HepG2 (cell line): Measurements from ENCODE around the gene DEPDC5. TPM values are rescaled to one million over a fixed set of nuclear protein-coding genes. Genes with fewer than 3 reads are reported as not detected.

Experiments used
- ATM ChIP-seq: fragments of 450-650 bp; IDR thresholded peaks from 2 replicates; pipeline ENCODE4 v1.7.1; 2017; ENCODE audit warnings: mild to moderate bottlenecking, borderline replicate concordance
- DR1 ChIP-seq: sonication (generic); formaldehyde crosslinking; IDR thresholded peaks from 2 replicates; pipeline ENCODE4 v1.8.0; 2021; ENCODE audit warnings: mild to moderate bottlenecking, missing genetic modification reagents, inconsistent platforms
- NCOA1 ChIP-seq: sonication (generic); formaldehyde crosslinking; IDR thresholded peaks from 2 replicates; pipeline ENCODE4 v1.9.0; 2021; ENCODE audit warnings: missing genetic modification reagents
- PAF1 ChIP-seq: IDR thresholded peaks from 2 replicates; pipeline ENCODE4 v1.6.1; 2016; ENCODE audit warnings: missing genetic modification reagents, missing compliant biosample characterization
- PAWR ChIP-seq: sonication (generic); formaldehyde crosslinking; IDR thresholded peaks from 2 replicates; pipeline ENCODE4 v1.4.0; 2020; ENCODE audit warnings: missing genetic modification reagents, mild to moderate bottlenecking, borderline replicate concordance
- RFXANK ChIP-seq: IDR thresholded peaks from 2 replicates; pipeline ENCODE4 v1.6.1; 2016
- RXRA ChIP-seq: sonication (generic); formaldehyde crosslinking; IDR thresholded peaks from 2 replicates; pipeline ENCODE4 v1.5.1; 2020; ENCODE audit warnings: missing genetic modification reagents
- SIN3A ChIP-seq: IDR thresholded peaks from 2 replicates; pipeline ENCODE4 v1.6.1; 2011; ENCODE audit warnings: low read depth, mild to moderate bottlenecking, control low read depth, low read length, borderline replicate concordance
- SYNCRIP ChIP-seq: fragments of 200-400 bp; formaldehyde crosslinking; IDR thresholded peaks from 2 replicates; pipeline ENCODE4 v1.6.1; 2018; ENCODE audit warnings: mild to moderate bottlenecking, low read depth, low read length; ENCODE audit not compliant: insufficient read depth
- TCF7L2 ChIP-seq: IDR thresholded peaks from 2 replicates; pipeline ENCODE4 v1.6.1; 2011; ENCODE audit warnings: mild to moderate bottlenecking, low read depth, low read length, moderate library complexity
- U2AF2 ChIP-seq: fragments of 200-400 bp; formaldehyde crosslinking; IDR thresholded peaks from 2 replicates; pipeline ENCODE4 v1.6.1; 2017; ENCODE audit warnings: low read depth, mild to moderate bottlenecking, low read length
- ZFP36L1 ChIP-seq: sonication (generic); formaldehyde crosslinking; IDR thresholded peaks from 2 replicates; pipeline ENCODE4 v1.8.0; 2022; ENCODE audit warnings: mild to moderate bottlenecking, missing genetic modification reagents, moderate library complexity
- ZFP41 ChIP-seq: sonication (generic); formaldehyde crosslinking; IDR thresholded peaks from 2 replicates; pipeline ENCODE4 v1.4.0; 2020; ENCODE audit warnings: mild to moderate bottlenecking, missing genetic modification reagents, borderline replicate concordance
- ZNF550 ChIP-seq: sonication (generic); formaldehyde crosslinking; IDR thresholded peaks from 2 replicates; pipeline ENCODE4 v1.4.0; 2020; ENCODE audit warnings: mild to moderate bottlenecking, missing genetic modification reagents, borderline replicate concordance
- ZNF883 ChIP-seq: sonication (generic); formaldehyde crosslinking; IDR thresholded peaks from 2 replicates; pipeline ENCODE4 v1.5.1; 2020; ENCODE audit warnings: mild to moderate bottlenecking, missing genetic modification reagents; ENCODE audit errors: not compliant biosample characterization
- polyA plus RNA-seq, 8 experiments: library from polyadenylated mRNA; depleted of rRNA in 3 of 8; stranded (reverse) in 7 of 8; unstranded in 1 of 8; fragments of >200 nt; fragmentation: Illumina TruSeq in 4 of 8; extraction: Trizol in 4 of 8; gene quantifications; 2 replicates each; pipeline versions ENCODE4 v1.2.1 to v1.2.3, GENCODE V29; 2011 to 2016; ENCODE audit warnings: low read depth in 4 of 8, missing spikeins in 1 of 8, mixed read lengths in 1 of 8; ENCODE audit not compliant: insufficient read depth in 1 of 8
- total RNA-seq, 5 experiments: library from RNA; depleted of rRNA; stranded (reverse); fragments of >200 nt; fragmentation: Illumina TruSeq; extraction: Trizol; gene quantifications; 2 replicates each; pipeline ENCODE4 v1.2.3, GENCODE V29; 2016; ENCODE audit warnings: low read depth in 1 of 5
- TF ChIP-seq, protein P1 (sequence below): sonication (generic); formaldehyde crosslinking; IDR thresholded peaks from 2 replicates; pipeline ENCODE4 v1.4.0; 2020; ENCODE audit warnings: missing genetic modification reagents
- TF ChIP-seq, protein P2 (sequence below): sonication (generic); formaldehyde crosslinking; IDR thresholded peaks from 2 replicates; pipeline ENCODE4 v1.5.0; 2020; ENCODE audit warnings: missing genetic modification reagents
- TF ChIP-seq, protein P3 (sequence below): sonication (generic); formaldehyde crosslinking; IDR thresholded peaks from 2 replicates; pipeline ENCODE4 v1.5.0; 2020; ENCODE audit warnings: mild to moderate bottlenecking, missing genetic modification reagents, moderate library complexity
- TF ChIP-seq, protein P4 (sequence below): sonication (generic); formaldehyde crosslinking; IDR thresholded peaks from 2 replicates; pipeline ENCODE4 v1.4.0; 2020; ENCODE audit warnings: missing genetic modification reagents
- TF ChIP-seq, protein P5 (sequence below): sonication (generic); formaldehyde crosslinking; IDR thresholded peaks from 2 replicates; pipeline ENCODE4 v1.4.0; 2020; ENCODE audit warnings: missing genetic modification reagents
- TF ChIP-seq, protein P6 (sequence below): sonication (generic); formaldehyde crosslinking; IDR thresholded peaks from 2 replicates; pipeline ENCODE4 v1.5.0; 2020; ENCODE audit warnings: missing genetic modification reagents

The DEPDC5 gene
- total and polyA plus RNA-seq, 2 of the 13 experiments (the other 11 are each of a cell fraction or from before 2014, with no cell fraction given): 9.8 to 12.4 TPM

DNA sequence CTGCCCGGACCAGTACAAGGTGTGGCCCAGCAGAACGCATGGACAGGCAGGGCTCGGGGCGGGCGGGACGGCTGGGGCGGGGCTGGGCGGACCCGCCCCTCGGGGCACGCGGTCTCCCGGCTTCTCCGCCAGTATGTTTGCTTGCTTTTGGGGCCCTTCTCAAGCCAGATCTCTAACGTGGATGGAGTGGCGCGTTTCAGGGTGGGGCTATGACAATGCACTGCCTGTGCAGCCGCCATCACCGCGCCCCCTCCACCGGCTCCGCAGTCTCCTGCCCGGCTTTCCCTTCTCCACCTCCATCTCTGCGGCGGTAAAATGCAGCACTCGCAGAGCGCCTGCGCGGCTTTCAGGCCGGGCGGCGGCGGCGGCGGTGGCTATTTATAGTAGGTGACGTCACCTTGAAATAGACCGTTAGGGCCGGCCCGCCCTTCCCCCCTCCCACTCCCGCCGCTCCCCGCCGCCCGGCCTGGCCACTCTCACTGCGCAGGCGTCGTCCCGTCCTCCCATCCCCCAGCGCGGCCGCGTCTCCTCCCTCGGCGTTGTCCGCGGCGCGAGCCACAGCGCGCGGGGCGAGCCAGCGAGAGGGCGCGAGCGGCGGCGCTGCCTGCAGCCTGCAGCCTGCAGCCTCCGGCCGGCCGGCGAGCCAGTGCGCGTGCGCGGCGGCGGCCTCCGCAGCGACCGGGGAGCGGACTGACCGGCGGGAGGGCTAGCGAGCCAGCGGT is 190.3 kb downstream of the DEPDC5 start, which contains the start of gene YWHAH (continued):
- TF ChIP-seq RXRA (CRISPR knock-in tag): no peak
- TF ChIP-seq U2AF2: no peak
- no peak for TF ChIP-seq PAWR (CRISPR knock-in tag)
- TF ChIP-seq DR1 (CRISPR knock-in tag): no peak
- no peak for TF ChIP-seq SIN3A
- TF ChIP-seq, protein P1, sequence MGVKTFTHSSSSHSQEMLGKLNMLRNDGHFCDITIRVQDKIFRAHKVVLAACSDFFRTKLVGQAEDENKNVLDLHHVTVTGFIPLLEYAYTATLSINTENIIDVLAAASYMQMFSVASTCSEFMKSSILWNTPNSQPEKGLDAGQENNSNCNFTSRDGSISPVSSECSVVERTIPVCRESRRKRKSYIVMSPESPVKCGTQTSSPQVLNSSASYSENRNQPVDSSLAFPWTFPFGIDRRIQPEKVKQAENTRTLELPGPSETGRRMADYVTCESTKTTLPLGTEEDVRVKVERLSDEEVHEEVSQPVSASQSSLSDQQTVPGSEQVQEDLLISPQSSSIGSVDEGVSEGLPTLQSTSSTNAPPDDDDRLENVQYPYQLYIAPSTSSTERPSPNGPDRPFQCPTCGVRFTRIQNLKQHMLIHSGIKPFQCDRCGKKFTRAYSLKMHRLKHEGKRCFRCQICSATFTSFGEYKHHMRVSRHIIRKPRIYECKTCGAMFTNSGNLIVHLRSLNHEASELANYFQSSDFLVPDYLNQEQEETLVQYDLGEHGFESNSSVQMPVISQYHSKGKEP: no peak
- TF ChIP-seq, protein P2, sequence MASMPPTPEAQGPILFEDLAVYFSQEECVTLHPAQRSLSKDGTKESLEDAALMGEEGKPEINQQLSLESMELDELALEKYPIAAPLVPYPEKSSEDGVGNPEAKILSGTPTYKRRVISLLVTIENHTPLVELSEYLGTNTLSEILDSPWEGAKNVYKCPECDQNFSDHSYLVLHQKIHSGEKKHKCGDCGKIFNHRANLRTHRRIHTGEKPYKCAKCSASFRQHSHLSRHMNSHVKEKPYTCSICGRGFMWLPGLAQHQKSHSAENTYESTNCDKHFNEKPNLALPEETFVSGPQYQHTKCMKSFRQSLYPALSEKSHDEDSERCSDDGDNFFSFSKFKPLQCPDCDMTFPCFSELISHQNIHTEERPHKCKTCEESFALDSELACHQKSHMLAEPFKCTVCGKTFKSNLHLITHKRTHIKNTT (CRISPR knock-in tag): no peak
- TF ChIP-seq ZNF883 (CRISPR knock-in tag): no peak
- TF ChIP-seq, protein P3, sequence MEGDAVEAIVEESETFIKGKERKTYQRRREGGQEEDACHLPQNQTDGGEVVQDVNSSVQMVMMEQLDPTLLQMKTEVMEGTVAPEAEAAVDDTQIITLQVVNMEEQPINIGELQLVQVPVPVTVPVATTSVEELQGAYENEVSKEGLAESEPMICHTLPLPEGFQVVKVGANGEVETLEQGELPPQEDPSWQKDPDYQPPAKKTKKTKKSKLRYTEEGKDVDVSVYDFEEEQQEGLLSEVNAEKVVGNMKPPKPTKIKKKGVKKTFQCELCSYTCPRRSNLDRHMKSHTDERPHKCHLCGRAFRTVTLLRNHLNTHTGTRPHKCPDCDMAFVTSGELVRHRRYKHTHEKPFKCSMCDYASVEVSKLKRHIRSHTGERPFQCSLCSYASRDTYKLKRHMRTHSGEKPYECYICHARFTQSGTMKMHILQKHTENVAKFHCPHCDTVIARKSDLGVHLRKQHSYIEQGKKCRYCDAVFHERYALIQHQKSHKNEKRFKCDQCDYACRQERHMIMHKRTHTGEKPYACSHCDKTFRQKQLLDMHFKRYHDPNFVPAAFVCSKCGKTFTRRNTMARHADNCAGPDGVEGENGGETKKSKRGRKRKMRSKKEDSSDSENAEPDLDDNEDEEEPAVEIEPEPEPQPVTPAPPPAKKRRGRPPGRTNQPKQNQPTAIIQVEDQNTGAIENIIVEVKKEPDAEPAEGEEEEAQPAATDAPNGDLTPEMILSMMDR (CRISPR knock-in tag): no peak; the same call in 1 of the 2 replicates
- no peak for TF ChIP-seq ATM
- TF ChIP-seq, protein P4, sequence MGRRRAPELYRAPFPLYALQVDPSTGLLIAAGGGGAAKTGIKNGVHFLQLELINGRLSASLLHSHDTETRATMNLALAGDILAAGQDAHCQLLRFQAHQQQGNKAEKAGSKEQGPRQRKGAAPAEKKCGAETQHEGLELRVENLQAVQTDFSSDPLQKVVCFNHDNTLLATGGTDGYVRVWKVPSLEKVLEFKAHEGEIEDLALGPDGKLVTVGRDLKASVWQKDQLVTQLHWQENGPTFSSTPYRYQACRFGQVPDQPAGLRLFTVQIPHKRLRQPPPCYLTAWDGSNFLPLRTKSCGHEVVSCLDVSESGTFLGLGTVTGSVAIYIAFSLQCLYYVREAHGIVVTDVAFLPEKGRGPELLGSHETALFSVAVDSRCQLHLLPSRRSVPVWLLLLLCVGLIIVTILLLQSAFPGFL (CRISPR knock-in tag): no peak
- TF ChIP-seq ZFP36L1 (CRISPR knock-in tag): no peak
- TF ChIP-seq, protein P5, sequence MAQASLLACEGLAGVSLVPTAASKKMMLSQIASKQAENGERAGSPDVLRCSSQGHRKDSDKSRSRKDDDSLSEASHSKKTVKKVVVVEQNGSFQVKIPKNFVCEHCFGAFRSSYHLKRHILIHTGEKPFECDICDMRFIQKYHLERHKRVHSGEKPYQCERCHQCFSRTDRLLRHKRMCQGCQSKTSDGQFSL (CRISPR knock-in tag): no peak; the same call in 1 of the 2 replicates
- no peak for TF ChIP-seq NCOA1
- TF ChIP-seq PAF1: no peak
- no peak for TF ChIP-seq ZFP41 (CRISPR knock-in tag)
- no peak for TF ChIP-seq SYNCRIP
- no peak for TF ChIP-seq TCF7L2
- no peak for TF ChIP-seq ZNF550 (CRISPR knock-in tag)
- TF ChIP-seq, protein P6, sequence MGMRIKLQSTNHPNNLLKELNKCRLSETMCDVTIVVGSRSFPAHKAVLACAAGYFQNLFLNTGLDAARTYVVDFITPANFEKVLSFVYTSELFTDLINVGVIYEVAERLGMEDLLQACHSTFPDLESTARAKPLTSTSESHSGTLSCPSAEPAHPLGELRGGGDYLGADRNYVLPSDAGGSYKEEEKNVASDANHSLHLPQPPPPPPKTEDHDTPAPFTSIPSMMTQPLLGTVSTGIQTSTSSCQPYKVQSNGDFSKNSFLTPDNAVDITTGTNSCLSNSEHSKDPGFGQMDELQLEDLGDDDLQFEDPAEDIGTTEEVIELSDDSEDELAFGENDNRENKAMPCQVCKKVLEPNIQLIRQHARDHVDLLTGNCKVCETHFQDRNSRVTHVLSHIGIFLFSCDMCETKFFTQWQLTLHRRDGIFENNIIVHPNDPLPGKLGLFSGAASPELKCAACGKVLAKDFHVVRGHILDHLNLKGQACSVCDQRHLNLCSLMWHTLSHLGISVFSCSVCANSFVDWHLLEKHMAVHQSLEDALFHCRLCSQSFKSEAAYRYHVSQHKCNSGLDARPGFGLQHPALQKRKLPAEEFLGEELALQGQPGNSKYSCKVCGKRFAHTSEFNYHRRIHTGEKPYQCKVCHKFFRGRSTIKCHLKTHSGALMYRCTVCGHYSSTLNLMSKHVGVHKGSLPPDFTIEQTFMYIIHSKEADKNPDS (CRISPR knock-in tag): no peak
- no peak for TF ChIP-seq RFXANK (CRISPR knock-in tag)
